Thyroid gland (tissue), 4 donors: ENCODE data around the gene CLIP1. TPM values are rescaled to one million over a fixed set of nuclear protein-coding genes. Genes with fewer than 3 reads are reported as not detected.

Experiments used
- DNase-seq, 2 donors: peaks; one replicate each; pipeline ENCODE4 v3.0.0-alpha.2; 2019
- H3K27ac ChIP-seq, 3 donors: fragments of 200-600 bp; sonication (generic); 1 replicate in 2 of 3; 2 replicates in 1 of 3; pipeline ENCODE4 v1.5.1; 2016 to 2019; ENCODE audit warnings: mild to moderate bottlenecking in 1 of 3, moderate library complexity in 1 of 3
- H3K27me3 ChIP-seq: fragments of 200-600 bp; sonication (generic); one replicate; pipeline ENCODE4 v1.5.1; 2019
- H3K36me3 ChIP-seq, 2 donors: fragments of 200-600 bp; sonication (generic); one replicate each; pipeline ENCODE4 v1.5.1; 2016 to 2019
- H3K4me1 ChIP-seq, 2 donors: fragments of 200-600 bp; sonication (generic); one replicate each; pipeline ENCODE4 v1.5.1; 2017 to 2019
- H3K4me3 ChIP-seq, 3 donors: fragments of 200-600 bp; sonication (generic); replicated peaks in 1 of 3; 1 replicate in 2 of 3; 2 replicates in 1 of 3; pipeline ENCODE4 v1.5.1; 2016; ENCODE audit warnings: mild to moderate bottlenecking in 1 of 3
- H3K9me3 ChIP-seq: fragments of 200-600 bp; sonication (generic); one replicate; pipeline ENCODE4 v1.5.1; 2017
- POLR2A ChIP-seq, 2 donors: fragments of 450-650 bp; IDR thresholded peaks; one replicate each; pipeline ENCODE4 v1.6.1; 2017; ENCODE audit warnings: antibody characterized with exemption in 2 of 2, mild to moderate bottlenecking in 2 of 2, moderate library complexity in 1 of 2
- WGBS, 2 donors: methylation state at CpG; one replicate each; pipeline ENCODE4 v1.1.5; 2017; 5-methylcytosine and 5-hydroxymethylcytosine counted together
- intact Hi-C: fragments of 100-400 bp; cut with DNase I; formaldehyde crosslinking; loops from one replicate; pipeline ENCODE4 v1.15.1; 2023
- total RNA-seq, 4 donors: library from RNA; depleted of rRNA; stranded (reverse); fragments of >200 nt; gene quantifications; one replicate each; pipeline ENCODE4 v1.2.3, GENCODE V29; 2016
- TF ChIP-seq, protein P1 (sequence below), 6 experiments: fragments of 200-600 bp in 3 of 6; fragments of 450-650 bp in 3 of 6; sonication (generic) in 3 of 6; IDR thresholded peaks; one replicate each; pipeline ENCODE4 v1.5.1; 2016 to 2019; ENCODE audit warnings: antibody characterized with exemption in 6 of 6, mild to moderate bottlenecking in 2 of 6, inconsistent platforms in 1 of 6, moderate library complexity in 1 of 6

Gene CLIP1
- total RNA-seq, 4 donors from 2014 or later, result 118 to 189 (median 143) TPM

DNA sequence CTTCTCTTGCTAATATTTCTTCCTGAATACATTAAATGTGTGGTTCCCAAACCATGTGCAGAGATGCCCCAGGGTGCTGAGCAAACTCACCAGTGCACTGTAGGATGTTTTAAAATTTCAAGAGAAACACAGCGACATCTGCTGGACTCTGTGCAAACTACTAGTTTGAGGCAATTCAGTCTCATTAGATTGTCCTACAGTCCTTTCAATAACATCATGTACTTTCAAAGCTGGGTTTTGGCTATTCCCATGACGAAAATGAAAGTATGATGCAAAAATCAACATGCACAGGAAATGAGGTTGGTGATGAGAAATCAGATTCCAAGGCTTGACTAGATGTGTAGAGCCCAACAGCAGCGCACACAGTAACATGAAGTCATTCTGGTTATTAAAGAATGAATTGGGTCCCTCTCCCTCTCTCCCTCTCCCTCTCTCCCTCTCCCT is 66.3 kb downstream of the CLIP1 start:
- Histone ChIP-seq H3K27ac (no peak overlapping the region), H3K27me3 (no peaks in the 10 kb centered on the region), H3K36me3 (peaks cover 20 to 25% of the 10 kb centered on the region in 2 donors), H3K4me3 (no peak overlapping the region), H3K9me3 (no peaks in the 10 kb centered on the region), H3K4me1 (peaks cover 13 to 30% of the 10 kb centered on the region in 2 donors)
- intact Hi-C loops, result no loop called here
- no peak for TF ChIP-seq POLR2A (IDR thresholded peaks at IDR 0.05)
- TF ChIP-seq, protein P1, sequence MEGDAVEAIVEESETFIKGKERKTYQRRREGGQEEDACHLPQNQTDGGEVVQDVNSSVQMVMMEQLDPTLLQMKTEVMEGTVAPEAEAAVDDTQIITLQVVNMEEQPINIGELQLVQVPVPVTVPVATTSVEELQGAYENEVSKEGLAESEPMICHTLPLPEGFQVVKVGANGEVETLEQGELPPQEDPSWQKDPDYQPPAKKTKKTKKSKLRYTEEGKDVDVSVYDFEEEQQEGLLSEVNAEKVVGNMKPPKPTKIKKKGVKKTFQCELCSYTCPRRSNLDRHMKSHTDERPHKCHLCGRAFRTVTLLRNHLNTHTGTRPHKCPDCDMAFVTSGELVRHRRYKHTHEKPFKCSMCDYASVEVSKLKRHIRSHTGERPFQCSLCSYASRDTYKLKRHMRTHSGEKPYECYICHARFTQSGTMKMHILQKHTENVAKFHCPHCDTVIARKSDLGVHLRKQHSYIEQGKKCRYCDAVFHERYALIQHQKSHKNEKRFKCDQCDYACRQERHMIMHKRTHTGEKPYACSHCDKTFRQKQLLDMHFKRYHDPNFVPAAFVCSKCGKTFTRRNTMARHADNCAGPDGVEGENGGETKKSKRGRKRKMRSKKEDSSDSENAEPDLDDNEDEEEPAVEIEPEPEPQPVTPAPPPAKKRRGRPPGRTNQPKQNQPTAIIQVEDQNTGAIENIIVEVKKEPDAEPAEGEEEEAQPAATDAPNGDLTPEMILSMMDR (IDR thresholded peaks at IDR 0.05), result peak; percentile 49 to 77 (median 72)
- DNase-seq, result peak; percentile 56 to 61
- WGBS, 2 donors, result 44 to 46% methylated on average over 3 of the region's 3 CpGs

DNA sequence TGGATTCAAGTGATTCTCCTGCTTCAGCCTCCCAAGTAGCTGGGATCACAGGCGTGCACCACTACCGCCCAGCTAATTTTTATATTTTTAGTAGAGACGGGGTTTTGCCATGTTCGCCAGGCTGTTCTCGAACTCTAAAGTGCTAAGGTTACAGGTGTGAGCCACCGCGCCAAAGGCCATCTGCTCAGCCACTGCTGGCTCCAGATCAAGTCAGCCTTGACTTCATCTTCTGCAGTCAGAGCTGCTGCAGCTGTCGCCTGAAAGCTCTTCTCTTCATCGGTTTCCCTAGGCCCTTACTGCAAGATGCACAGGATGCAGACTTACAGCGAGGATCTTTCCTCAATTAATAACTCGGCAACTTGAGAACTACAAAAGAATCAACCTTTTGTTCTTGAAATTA is 66.8 kb downstream of the CLIP1 start:
- H3K9me3 ChIP-seq, result no peaks in the 10 kb centered on the region
- no peak for TF ChIP-seq POLR2A (IDR thresholded peaks at IDR 0.05)
- TF ChIP-seq, protein P1 (IDR thresholded peaks at IDR 0.05), result no peak
- H3K36me3 ChIP-seq, result peaks cover 18 to 20% of the 10 kb centered on the region in 2 donors
- 93% methylated on average over 11 of the region's 11 CpGs for WGBS, 2 donors
- peak overlapping the region in 1 of 3 donors; percentile 81 for H3K27ac ChIP-seq
- intact Hi-C loops, result no loop called here
- no peak overlapping the region for H3K4me3 ChIP-seq
- DNase-seq, result no peak
- peaks cover 18 to 33% of the 10 kb centered on the region in 2 donors for H3K4me1 ChIP-seq
- H3K27me3 ChIP-seq, result no peaks in the 10 kb centered on the region

DNA sequence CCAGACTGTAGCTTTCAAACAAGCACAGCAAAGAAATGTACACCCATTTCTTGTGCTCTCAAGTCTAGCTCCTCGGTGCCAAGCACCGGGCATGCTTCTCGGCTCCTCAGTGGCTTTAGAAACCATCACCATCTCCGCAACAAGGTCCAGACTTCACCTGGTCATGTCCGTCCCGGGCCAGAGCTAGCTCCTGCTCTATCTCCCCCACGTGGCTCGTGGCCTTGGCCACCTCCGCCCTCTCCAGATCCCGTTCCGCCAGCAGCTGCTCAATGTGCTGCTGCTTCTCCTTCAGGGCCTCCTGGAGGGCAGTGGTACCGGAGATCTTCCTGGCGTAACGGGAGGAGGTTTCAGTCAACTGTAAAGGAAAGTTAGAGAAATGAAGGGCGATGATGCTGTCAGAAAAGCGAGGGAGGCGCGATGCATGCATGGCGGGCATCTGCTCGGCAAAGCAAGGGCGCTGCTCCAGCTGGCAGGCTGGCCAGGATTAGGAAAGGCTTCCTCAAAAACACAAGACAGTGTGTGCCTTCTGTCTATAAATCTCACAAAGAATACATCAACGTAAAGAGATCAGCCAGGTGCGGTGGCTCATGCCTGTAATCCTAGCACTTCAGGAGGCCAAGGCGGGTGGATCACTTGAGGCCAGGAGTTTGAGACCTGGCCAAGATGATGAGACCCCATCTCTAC is 67.4 kb downstream of the CLIP1 start:
- intact Hi-C loops, result no loop called here
- peaks cover 13 to 19% of the 10 kb centered on the region in 2 donors for H3K36me3 ChIP-seq
- WGBS, 2 donors, result 92 to 94% methylated on average over 24 of the region's 24 CpGs

DNA sequence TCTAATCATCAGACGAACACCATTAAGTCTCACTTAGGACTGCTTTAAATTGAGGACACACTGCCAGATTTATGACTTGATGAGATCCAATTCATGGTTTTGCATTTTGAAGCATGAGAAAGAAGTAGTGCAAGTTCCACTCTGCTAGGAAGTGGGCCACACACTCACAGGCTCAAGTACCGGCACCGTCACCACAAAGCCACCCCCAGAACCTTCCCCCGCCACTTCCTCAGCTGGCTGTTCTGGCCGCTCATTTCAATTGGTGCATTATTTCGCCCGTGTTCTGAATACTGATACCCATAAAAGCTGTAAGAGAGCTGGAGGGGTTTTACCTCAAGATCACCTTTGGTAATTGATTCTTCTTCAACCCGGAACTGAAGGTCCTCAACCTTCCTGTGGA is 70.1 kb downstream of the CLIP1 start:
- intact Hi-C loops, result no loop called here
- no peak overlapping the region for H3K4me3 ChIP-seq
- no peaks in the 10 kb centered on the region for H3K27me3 ChIP-seq
- peaks cover 27 to 43% of the 10 kb centered on the region in 2 donors for H3K4me1 ChIP-seq
- peaks cover 13 to 19% of the 10 kb centered on the region in 2 donors for H3K36me3 ChIP-seq
- H3K9me3 ChIP-seq, result no peaks in the 10 kb centered on the region
- peak overlapping the region; percentile 76 to 84 (median 81) for H3K27ac ChIP-seq
- peak; percentile 85 to 91 for DNase-seq
- TF ChIP-seq POLR2A (IDR thresholded peaks at IDR 0.05), result no peak
- TF ChIP-seq, protein P1 (IDR thresholded peaks at IDR 0.05), result no peak
- 44 to 68% methylated on average over 8 of the region's 8 CpGs for WGBS, 2 donors

More for the DNA sequence above, 67.4 kb downstream of the CLIP1 start:
- no peaks in the 10 kb centered on the region for H3K27me3 ChIP-seq
- H3K4me3 ChIP-seq, result no peak overlapping the region
- DNase-seq, result no peak
- no peaks in the 10 kb centered on the region for H3K9me3 ChIP-seq
- peak overlapping the region in 2 of 3 donors; percentile 10 to 81 for H3K27ac ChIP-seq
- peaks cover 24 to 39% of the 10 kb centered on the region in 2 donors for H3K4me1 ChIP-seq
- TF ChIP-seq POLR2A (IDR thresholded peaks at IDR 0.05), result no peak
- TF ChIP-seq, protein P1 (IDR thresholded peaks at IDR 0.05), result no peak

DNA sequence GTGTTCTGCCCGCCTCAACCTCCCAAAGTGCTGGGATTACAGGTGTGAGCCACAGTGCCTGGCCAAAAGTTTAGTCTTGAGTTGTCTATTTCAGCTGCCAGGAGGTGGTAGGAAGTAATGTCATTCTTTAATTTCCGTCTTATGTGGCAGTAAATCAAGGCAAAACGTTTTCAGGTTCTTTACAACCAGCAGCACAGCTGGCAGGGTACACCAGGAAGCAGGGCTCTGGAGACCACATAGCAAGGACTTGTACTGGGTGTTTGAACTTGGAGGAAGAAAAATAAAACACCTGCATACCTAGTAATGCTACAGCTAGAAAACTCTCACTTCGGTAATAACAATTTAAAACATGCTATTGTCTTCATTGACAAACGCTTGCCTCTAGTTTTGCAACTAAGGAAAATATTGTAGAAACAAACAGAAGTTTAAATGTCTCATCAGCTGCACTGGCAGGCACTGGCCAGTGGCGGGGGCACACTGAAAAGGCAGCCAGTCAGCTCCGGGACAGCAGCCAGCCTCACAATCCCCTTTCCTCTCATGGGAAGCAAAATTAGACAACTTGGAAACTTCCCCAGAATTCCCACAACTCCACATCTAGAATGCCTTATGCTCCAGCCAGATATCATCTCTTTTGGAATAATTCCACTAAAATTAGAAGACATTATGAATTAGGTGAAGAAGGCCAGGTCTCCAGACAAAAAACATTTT is 72.2 kb downstream of the CLIP1 start:
- H3K4me1 ChIP-seq, result peaks cover 27 to 43% of the 10 kb centered on the region in 2 donors
- H3K9me3 ChIP-seq, result no peaks in the 10 kb centered on the region
- intact Hi-C loops, result no loop called here
- H3K36me3 ChIP-seq, result peaks cover 13 to 24% of the 10 kb centered on the region in 2 donors
- no peak overlapping the region for H3K4me3 ChIP-seq
- DNase-seq, result peak; percentile 66 to 80
- WGBS, 2 donors, result 54 to 61% methylated on average over 7 of the region's 7 CpGs
- H3K27me3 ChIP-seq, result no peaks in the 10 kb centered on the region
- TF ChIP-seq POLR2A (IDR thresholded peaks at IDR 0.05), result no peak
- TF ChIP-seq, protein P1 (IDR thresholded peaks at IDR 0.05), result peak in 4 of 6 experiments; percentile 22 to 53 (median 48)
- H3K27ac ChIP-seq, result peak overlapping the region; percentile 48 to 59 (median 48)
